HUDEP-2 (cell line): ENCODE results near the gene TRPV6.

Experiments used
- DNase-seq, 76 experiments: peaks; one replicate each; lab custom pipeline; 2025; ENCODE audit not compliant: unreplicated experiment in 76 of 76; lab: John Stamatoyannopoulos, UW

Gene TRPV6

GRCh38 chr7:142885311-142886230 is at the start of gene TRPV6:
TRPV6 (minus strand) TSS chr7:142885745.
- no peak for DNase-seq

GRCh38 chr7:142934056-142934455 is 48.5 kb upstream of the TRPV6 start:
- DNase-seq = no peak

GRCh38 chr7:142933624-142934023 is 48.1 kb upstream of the TRPV6 start, which contains the start of gene TRPV5:
TRPV5 (minus strand) TSS chr7:142933746; CDS start chr7:142933459, 287 bp downstream.
- no peak for DNase-seq

GRCh38 chr7:142933092-142933475 is 47.5 kb upstream of the TRPV6 start:
- DNase-seq = no peak

- DNase-seq = no peak
Observed at GRCh38 chr7:142932386-142933091, 47.0 kb upstream of the TRPV6 start.

- no peak for DNase-seq
Observed at GRCh38 chr7:142930126-142930730, 44.7 kb upstream of the TRPV6 start.

- DNase-seq = no peak
Observed at GRCh38 chr7:142927949-142928348, 42.4 kb upstream of the TRPV6 start.

- DNase-seq = no peak
Observed at GRCh38 chr7:142927085-142927745, 41.7 kb upstream of the TRPV6 start.

GRCh38 chr7:142925413-142925812 is 39.9 kb upstream of the TRPV6 start:
- peak in 7 of 76 experiments; percentile 8 to 30 (median 16) for DNase-seq

GRCh38 chr7:142923391-142923790 is 37.8 kb upstream of the TRPV6 start:
- DNase-seq = no peak

GRCh38 chr7:142919656-142920055 is 34.1 kb upstream of the TRPV6 start:
- DNase-seq = no peak

- no peak for DNase-seq
Observed at GRCh38 chr7:142918901-142919300, 33.4 kb upstream of the TRPV6 start.

- no peak for DNase-seq
Observed at GRCh38 chr7:142917447-142917846, 31.9 kb upstream of the TRPV6 start.

GRCh38 chr7:142916508-142916907 is 31.0 kb upstream of the TRPV6 start:
- DNase-seq = no peak

- DNase-seq = no peak
Observed at GRCh38 chr7:142915315-142915714, 29.8 kb upstream of the TRPV6 start.

GRCh38 chr7:142914121-142914520 is 28.6 kb upstream of the TRPV6 start:
- DNase-seq = no peak

- no peak for DNase-seq
Observed at GRCh38 chr7:142913566-142913965, 28.0 kb upstream of the TRPV6 start.

GRCh38 chr7:142913051-142913450 is 27.5 kb upstream of the TRPV6 start:
- DNase-seq = no peak

- no peak for DNase-seq
Observed at GRCh38 chr7:142910481-142910880, 24.9 kb upstream of the TRPV6 start.

GRCh38 chr7:142910031-142910433 is 24.5 kb upstream of the TRPV6 start:
- no peak for DNase-seq
